ENCODE data around the gene FADS3. TPM values are rescaled to one million over a fixed set of nuclear protein-coding genes. Genes with fewer than 3 reads are reported as not detected.

FADS3 gene
- total and polyA plus RNA-seq, 2 of the 13 experiments (the other 11 are each of a cell fraction or from before 2014, with no cell fraction given), result 13.4 to 23.2 TPM

DNA sequence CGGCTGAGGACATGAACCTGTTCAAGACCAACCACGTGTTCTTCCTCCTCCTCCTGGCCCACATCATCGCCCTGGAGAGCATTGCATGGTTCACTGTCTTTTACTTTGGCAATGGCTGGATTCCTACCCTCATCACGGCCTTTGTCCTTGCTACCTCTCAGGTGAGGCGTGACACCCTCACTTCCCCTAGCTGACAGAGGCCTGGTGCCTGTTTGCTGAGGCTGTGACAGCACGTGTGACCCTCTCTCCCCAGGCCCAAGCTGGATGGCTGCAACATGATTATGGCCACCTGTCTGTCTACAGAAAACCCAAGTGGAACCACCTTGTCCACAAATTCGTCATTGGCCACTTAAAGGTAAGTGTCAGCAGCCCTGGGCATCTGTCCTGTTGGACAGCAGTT is 51.0 kb downstream of the FADS3 start (continued):
- TF ChIP-seq ZNF160 (CRISPR knock-in tag; IDR thresholded peaks at IDR 0.05) (no peak), ZNF790 (CRISPR knock-in tag; IDR thresholded peaks at IDR 0.05; ENCODE audit: borderline replicate concordance) (no peak), HOXA9 (CRISPR knock-in tag; IDR thresholded peaks at IDR 0.05; ENCODE audit: borderline replicate concordance) (no peak), ZNF777 (CRISPR knock-in tag; IDR thresholded peaks at IDR 0.05) (no peak), PHB2 (IDR thresholded peaks at IDR 0.05; ENCODE audit: partially characterized antibody) (no peak), ZNF850 (CRISPR knock-in tag; conservative IDR thresholded peaks at IDR 0.05) (no peak), JUN (CRISPR knock-in tag; IDR thresholded peaks at IDR 0.05) (no peak)

DNA sequence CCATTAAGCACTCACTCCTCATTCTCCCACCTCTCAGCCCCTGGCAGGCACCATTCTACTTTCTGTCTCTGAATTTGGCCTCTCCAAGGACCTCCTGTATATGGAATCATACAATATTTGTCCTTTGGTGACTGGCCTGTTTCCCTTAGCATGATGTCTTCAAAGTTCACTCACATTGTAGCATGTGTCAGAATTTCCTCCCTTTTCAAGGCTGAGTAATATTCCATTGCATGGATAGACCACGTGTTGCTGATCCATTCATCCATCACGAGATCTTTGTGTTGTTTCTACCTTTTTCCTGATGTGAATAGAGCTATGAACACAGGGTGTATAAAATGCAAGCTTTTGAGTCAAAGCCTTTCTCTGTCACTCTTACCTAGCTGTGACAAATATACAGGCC is 51.6 kb downstream of the FADS3 start:
- Histone ChIP-seq H3K9ac (ENCODE audit: insufficient read depth, low read depth, low read length) (no peak overlapping the region), H3K27ac (ENCODE audit: extremely low read length, insufficient read depth, low read length) (no peak overlapping the region), H2AFZ (ENCODE audit: low read length) (no peak overlapping the region), H3K36me3 (replicated peaks in 1 of 2; ENCODE audit: control insufficient read depth in 1 of 2, insufficient read depth in 2 of 2, low read length in 2 of 2) (peaks cover 3 to 40% of the 10 kb centered on the region in 2 experiments), H3K4me1 (ENCODE audit: insufficient read depth, low read length) (no peaks in the 10 kb centered on the region), H3K4me3 (replicated peaks in 1 of 3; ENCODE audit: insufficient read depth in 1 of 3, low read depth in 2 of 3, low read length in 3 of 3) (no peak overlapping the region), H3K9me3 (ENCODE audit: low read length) (no peaks in the 10 kb centered on the region), H3K27me3 (ENCODE audit: control insufficient read depth in 1 of 2, insufficient read depth in 2 of 2, low read length in 2 of 2) (no peaks in the 10 kb centered on the region), H3K79me2 (ENCODE audit: insufficient read depth, low read length) (no peaks in the 10 kb centered on the region), H3K4me2 (ENCODE audit: low read depth, low read length) (no peak overlapping the region), H4K20me1 (ENCODE audit: insufficient read depth, low read length) (no peaks in the 10 kb centered on the region)
- ChIA-PET CTCF (ENCODE audit: low intra/inter-chr PET ratio, low total read pairs) (no interaction called here), POLR2A (no interaction called here)
- intact Hi-C loops (cut with micrococcal nuclease; ENCODE audit: unreplicated experiment) (no loop called here), in situ Hi-C loops (cut with HindIII; ENCODE audit: extremely low pct_ligation_motif_present, low pct_unique_long_range_greater_than_20kb) (no loop called here)
- DNase-seq (ENCODE audit: low spot score), result no peak
- BruUV-seq (replicated peaks), result no TSS peak
- FAIRE-seq, result no peak
- no peak for ATAC-seq
- TF ChIP-seq NFYB (CRISPR knock-in tag; IDR thresholded peaks at IDR 0.05), result no peak
- TF ChIP-seq CREB1 (IDR thresholded peaks at IDR 0.05), result no peak
- TF ChIP-seq CREB1 (CRISPR knock-in tag; IDR thresholded peaks at IDR 0.05), result no peak
- no peak for TF ChIP-seq ZNF280B (CRISPR knock-in tag; IDR thresholded peaks at IDR 0.05; ENCODE audit: borderline replicate concordance)
- TF ChIP-seq PHF21A (CRISPR knock-in tag; IDR thresholded peaks at IDR 0.05), result no peak
- TF ChIP-seq KDM6A (CRISPR knock-in tag; IDR thresholded peaks at IDR 0.05; ENCODE audit: low read depth), result no peak
- TF ChIP-seq JARID2 (CRISPR knock-in tag; IDR thresholded peaks at IDR 0.05; ENCODE audit: insufficient replicate concordance), result no peak
- no peak for TF ChIP-seq ZSCAN9 (CRISPR knock-in tag; IDR thresholded peaks at IDR 0.05; ENCODE audit: borderline replicate concordance)
- no peak for TF ChIP-seq ZNF224 (CRISPR knock-in tag; IDR thresholded peaks at IDR 0.05)
- WGBS (ENCODE audit: low lambda C conversion rate), result 100% methylated on average over 2 of the region's 2 CpGs
